A673 (cell line): ENCODE measurements around the gene CERS5. TPM values are rescaled to one million over a fixed set of nuclear protein-coding genes. Genes with fewer than 3 reads are reported as not detected.
"Not testable (repeated sequence)": the region's sequence is repeated elsewhere in the genome, so short reads cannot be mapped to it uniquely, and the experiment has no call there.

Experiments
- BruUV-seq: library from RNA; stranded (reverse); fragments of 400-500 nt; replicated peaks from 2 replicates; lab custom pipeline; 2021; lab: Mats Ljungman, UMichigan
- CTCF ChIA-PET: fragments of 300-600 bp; sonication (Branson Sonifier 250); formaldehyde crosslinking; loops from one replicate; lab custom pipeline; 2022; ENCODE audit warnings: antibody characterized with exemption; lab: Charles Lee
- POLR2A ChIA-PET: fragments of 300-600 bp; sonication (Branson Sonifier 250); formaldehyde crosslinking; loops from one replicate; lab custom pipeline; 2022; ENCODE audit warnings: antibody characterized with exemption; ENCODE audit not compliant: low non-redundant PET; lab: Charles Lee
- DNase-seq: peaks from one replicate; pipeline ENCODE4 v3.0.0-alpha.2; 2015; ENCODE audit warnings: low spot score
- H3K27ac ChIP-seq: fragments of 200-600 bp; sonication (generic); 2 replicates; pipeline ENCODE4 v1.5.1; 2016; ENCODE audit warnings: mixed run types, low read depth, mild to moderate bottlenecking, mixed read lengths, antibody characterized with exemption, low read length; ENCODE audit not compliant: poor library complexity, severe bottlenecking
- H3K27me3 ChIP-seq: fragments of 200-600 bp; sonication (generic); replicated peaks from 2 replicates; pipeline ENCODE4 v1.6.1; 2017; ENCODE audit warnings: mixed run types, low read depth, mild to moderate bottlenecking, mixed read lengths, antibody characterized with exemption, low read length; ENCODE audit not compliant: insufficient read depth, poor library complexity
- H3K36me3 ChIP-seq: fragments of 200-600 bp; sonication (generic); 2 replicates; pipeline ENCODE4 v1.6.1; 2016; ENCODE audit warnings: mixed run types, mild to moderate bottlenecking, mixed read lengths, antibody characterized with exemption, low read length; ENCODE audit not compliant: insufficient read depth, poor library complexity, severe bottlenecking
- H3K4me1 ChIP-seq: fragments of 200-600 bp; sonication (generic); 2 replicates; pipeline ENCODE4 v1.6.1; 2017; ENCODE audit warnings: mixed run types, mild to moderate bottlenecking, mixed read lengths, antibody characterized with exemption, low read length; ENCODE audit not compliant: insufficient read depth, poor library complexity, severe bottlenecking
- H3K4me3 ChIP-seq: fragments of 200-600 bp; sonication (generic); 2 replicates; pipeline ENCODE4 v1.5.1; 2016; ENCODE audit warnings: low read depth, mixed run types, mild to moderate bottlenecking, mixed read lengths, low read length; ENCODE audit not compliant: poor library complexity, severe bottlenecking
- H3K9me3 ChIP-seq: fragments of 200-600 bp; sonication (generic); 2 replicates; pipeline ENCODE4 v1.6.1; 2016; ENCODE audit warnings: mixed run types, low read depth, mild to moderate bottlenecking, mixed read lengths, antibody characterized with exemption, low read length; ENCODE audit not compliant: poor library complexity, severe bottlenecking
- EZH2 ChIP-seq: fragments of 200-600 bp; sonication (generic); IDR thresholded peaks from 2 replicates; pipeline ENCODE4 v1.6.1; 2017; ENCODE audit warnings: borderline replicate concordance, low read depth, mild to moderate bottlenecking, mixed read lengths, antibody characterized with exemption, low read length; ENCODE audit not compliant: poor library complexity, severe bottlenecking
- intact Hi-C: fragments of 100-400 bp; cut with micrococcal nuclease; formaldehyde crosslinking; loops from one replicate; pipeline ENCODE4 v1.10.0; 2022; ENCODE audit not compliant: unreplicated experiment
- total RNA-seq: library from RNA; stranded (reverse); gene quantifications from 2 replicates; pipeline ENCODE4 v1.2.3, GENCODE V29; 2021
- TF ChIP-seq, protein P1 (sequence below): fragments of 300-800, 200-600 bp; sonication (generic); conservative IDR thresholded peaks from 2 replicates; pipeline ENCODE4 v1.5.1; 2017; ENCODE audit warnings: low read depth, mild to moderate bottlenecking, antibody characterized with exemption, low read length, moderate library complexity, mixed read lengths

Gene CERS5
- total RNA-seq, 1 experiment from 2014 or later: 57.0 TPM

DNA sequence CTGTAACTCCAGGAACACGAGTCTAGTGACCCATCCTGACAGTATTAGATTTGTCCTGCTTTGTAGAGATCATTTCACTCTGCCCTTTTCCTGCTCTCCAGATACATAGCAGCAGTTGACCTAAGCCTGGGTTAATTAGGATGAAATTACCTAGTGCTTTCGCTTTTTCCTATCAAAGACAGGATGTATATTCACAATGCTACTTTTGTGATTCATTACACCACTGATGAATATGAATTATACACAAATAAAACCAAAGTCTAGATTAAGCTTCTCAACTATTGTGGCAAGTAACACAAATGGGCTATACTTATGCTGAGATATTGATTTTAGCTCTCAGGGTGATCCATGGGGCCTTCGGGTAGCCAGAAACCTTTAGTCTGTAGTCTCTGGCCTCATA is 17.9 kb downstream of the CERS5 start:
- Histone ChIP-seq H3K4me3 (no peak overlapping the region), H3K9me3 (no peaks in the 10 kb centered on the region), H3K4me1 (no peaks in the 10 kb centered on the region), H3K27ac (no peak overlapping the region), H3K27me3 (no peaks in the 10 kb centered on the region), H3K36me3 (no peaks in the 10 kb centered on the region)
- DNase-seq: no peak
- intact Hi-C loops: no loop called here
- TF ChIP-seq, protein P1, sequence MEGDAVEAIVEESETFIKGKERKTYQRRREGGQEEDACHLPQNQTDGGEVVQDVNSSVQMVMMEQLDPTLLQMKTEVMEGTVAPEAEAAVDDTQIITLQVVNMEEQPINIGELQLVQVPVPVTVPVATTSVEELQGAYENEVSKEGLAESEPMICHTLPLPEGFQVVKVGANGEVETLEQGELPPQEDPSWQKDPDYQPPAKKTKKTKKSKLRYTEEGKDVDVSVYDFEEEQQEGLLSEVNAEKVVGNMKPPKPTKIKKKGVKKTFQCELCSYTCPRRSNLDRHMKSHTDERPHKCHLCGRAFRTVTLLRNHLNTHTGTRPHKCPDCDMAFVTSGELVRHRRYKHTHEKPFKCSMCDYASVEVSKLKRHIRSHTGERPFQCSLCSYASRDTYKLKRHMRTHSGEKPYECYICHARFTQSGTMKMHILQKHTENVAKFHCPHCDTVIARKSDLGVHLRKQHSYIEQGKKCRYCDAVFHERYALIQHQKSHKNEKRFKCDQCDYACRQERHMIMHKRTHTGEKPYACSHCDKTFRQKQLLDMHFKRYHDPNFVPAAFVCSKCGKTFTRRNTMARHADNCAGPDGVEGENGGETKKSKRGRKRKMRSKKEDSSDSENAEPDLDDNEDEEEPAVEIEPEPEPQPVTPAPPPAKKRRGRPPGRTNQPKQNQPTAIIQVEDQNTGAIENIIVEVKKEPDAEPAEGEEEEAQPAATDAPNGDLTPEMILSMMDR: no peak
- no peak for TF ChIP-seq EZH2
- CTCF ChIA-PET: no interaction called here
- BruUV-seq: no TSS peak
- POLR2A ChIA-PET: no interaction called here

DNA sequence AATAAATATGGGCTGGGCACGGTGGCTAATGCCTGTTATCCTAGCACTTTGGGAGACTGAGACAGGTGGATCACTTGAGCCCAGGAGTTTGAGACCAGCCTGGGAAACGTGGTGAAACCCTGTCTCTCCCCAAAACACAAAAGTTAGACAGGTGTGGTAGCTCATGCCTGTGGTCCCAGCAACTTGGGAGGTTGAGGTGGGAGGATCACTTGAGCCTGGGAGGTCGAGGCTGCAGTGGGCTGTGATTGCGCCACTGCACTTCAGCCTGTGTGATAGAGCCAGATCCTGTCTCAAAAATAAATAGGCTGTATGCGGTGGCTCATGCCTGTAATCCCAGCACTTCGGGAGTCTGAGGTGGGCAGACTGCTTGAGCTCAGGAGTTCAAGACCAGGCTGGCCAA is 19.2 kb downstream of the CERS5 start:
- DNase-seq, BruUV-seq, H3K36me3 ChIP-seq, H3K4me3 ChIP-seq, H3K9me3 ChIP-seq, H3K4me1 ChIP-seq, H3K27ac ChIP-seq, POLR2A ChIA-PET, H3K27me3 ChIP-seq, intact Hi-C loops: not testable (repeated sequence)
- CTCF ChIA-PET: interaction anchor here (1.1 kb wide), 1 partner anchor 328 kb away, joined by 3 read pairs; no protein-coding TSS in a partner anchor

- DNase-seq: no peak
- no TSS peak for BruUV-seq
- no peaks in the 10 kb centered on the region for H3K27me3 ChIP-seq
- ChIA-PET CTCF (no interaction called here), POLR2A (no interaction called here)
- H3K4me1 ChIP-seq: no peaks in the 10 kb centered on the region
- intact Hi-C loops: no loop called here
- H3K27ac ChIP-seq: no peak overlapping the region
- H3K9me3 ChIP-seq: no peaks in the 10 kb centered on the region
- H3K36me3 ChIP-seq: peaks cover 5% of the 10 kb centered on the region
- TF ChIP-seq, protein P1: no peak
- TF ChIP-seq EZH2: no peak
- H3K4me3 ChIP-seq: no peak overlapping the region
Observed at GRCh38 chr12:50147281-50147680, 19.9 kb downstream of the CERS5 start.

GRCh38 chr12:50145439-50145838 is 21.7 kb downstream of the CERS5 start:
- peaks cover 11% of the 10 kb centered on the region for H3K36me3 ChIP-seq
- no peaks in the 10 kb centered on the region for H3K27me3 ChIP-seq
- no peak overlapping the region for H3K4me3 ChIP-seq
- H3K4me1 ChIP-seq: no peaks in the 10 kb centered on the region
- TF ChIP-seq, protein P1: no peak
- no peak for TF ChIP-seq EZH2
- no TSS peak for BruUV-seq
- ChIA-PET CTCF (no interaction called here), POLR2A (no interaction called here)
- H3K27ac ChIP-seq: no peak overlapping the region
- no peaks in the 10 kb centered on the region for H3K9me3 ChIP-seq
- intact Hi-C loops: no loop called here
- DNase-seq: no peak
